ENCODE data around the gene ZRANB2.
A peak's percentile ranks its signal among the peaks of the same experiment; 100 is the strongest.

Gene ZRANB2, protein sequence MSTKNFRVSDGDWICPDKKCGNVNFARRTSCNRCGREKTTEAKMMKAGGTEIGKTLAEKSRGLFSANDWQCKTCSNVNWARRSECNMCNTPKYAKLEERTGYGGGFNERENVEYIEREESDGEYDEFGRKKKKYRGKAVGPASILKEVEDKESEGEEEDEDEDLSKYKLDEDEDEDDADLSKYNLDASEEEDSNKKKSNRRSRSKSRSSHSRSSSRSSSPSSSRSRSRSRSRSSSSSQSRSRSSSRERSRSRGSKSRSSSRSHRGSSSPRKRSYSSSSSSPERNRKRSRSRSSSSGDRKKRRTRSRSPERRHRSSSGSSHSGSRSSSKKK

DNA sequence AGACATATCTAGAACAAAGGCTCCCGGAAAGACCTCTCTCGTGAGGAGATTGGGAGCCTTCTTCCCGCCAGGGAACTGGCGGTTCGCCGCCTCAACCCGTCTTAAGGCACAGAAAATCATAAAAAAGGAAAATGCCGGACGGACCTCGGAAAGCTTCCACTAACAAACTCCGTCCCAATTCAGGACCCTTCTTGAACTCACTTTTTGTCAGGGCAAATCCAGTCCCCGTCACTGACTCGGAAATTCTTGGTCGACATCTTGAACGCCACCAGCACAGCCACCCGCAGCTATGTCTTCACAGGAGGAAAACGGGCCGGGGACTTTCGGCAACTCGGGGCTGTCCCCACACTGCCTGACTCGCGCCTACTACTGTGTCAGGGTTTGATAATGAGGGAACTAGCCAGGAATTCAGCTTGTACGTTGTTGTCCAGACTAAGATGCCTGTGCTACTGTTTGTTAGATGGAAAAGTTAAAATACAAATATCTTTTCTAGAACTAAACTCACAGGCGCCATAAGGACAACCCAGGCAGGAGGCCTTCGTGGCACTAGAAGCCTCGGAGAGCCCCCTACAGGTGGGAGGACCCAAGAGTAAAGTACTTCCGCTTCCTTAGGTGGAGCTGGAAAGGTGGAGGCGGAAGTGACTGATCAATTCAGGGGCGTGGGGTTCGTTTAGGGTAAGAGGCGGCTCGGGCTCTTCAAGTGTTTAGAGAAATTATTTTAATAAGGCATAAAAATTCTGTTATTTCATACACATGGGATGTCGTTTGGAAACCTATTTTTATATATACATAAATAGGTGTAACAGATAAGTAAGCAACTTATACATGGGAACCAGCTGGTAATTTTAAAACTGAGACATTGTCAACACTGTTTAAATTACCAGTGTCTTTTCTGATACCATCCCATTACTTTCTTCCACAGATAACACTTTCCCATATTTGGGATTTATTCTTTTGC lies at the start of gene ZRANB2:
TSS of gene ZRANB2 (minus strand) at position 297 of the 958 bp plus-strand sequence. CDS start at position 257, 40 bp downstream.
- peak; percentile 84 for DNase-seq (ENCODE audit: low read depth, low spot score)

DNA sequence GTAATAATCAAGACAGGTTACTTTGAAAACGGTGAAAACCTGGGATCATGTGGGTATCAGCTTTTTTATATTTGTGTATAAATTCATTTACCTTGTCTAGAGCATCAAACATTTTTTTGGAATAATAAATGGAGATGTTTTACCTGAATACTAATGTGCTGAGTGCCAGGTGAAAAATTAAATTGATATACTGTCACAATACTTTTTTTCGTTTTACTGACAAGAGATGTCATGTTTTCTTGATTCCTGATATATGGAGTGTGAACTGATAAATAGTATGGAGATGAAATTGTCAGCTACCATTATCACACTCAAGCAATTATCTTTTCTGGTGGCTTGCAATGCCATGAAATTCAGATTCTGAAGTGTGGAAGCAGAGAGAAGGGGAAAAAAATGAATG lies 47.2 kb upstream of the ZRANB2 start:
- DNase-seq (ENCODE audit: low read depth, low spot score) = no peak

DNA sequence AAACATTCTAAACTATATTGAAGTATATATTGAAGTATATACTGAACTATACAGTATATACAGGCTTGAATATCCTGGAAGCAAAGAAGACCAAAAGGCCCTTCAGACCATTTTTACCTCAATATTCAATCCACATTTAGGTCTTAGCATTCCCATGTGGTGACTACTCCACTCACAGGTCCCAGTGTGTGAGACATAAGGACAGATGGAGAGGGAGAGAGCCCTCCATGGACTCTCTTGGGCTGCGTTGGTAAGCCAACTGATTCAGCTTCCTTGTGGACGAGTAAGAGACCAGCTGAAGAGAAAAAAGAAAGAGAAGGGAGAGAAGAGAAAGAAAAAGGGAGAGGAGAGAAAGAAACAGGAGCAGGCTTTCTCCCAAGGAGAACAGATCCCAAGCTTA lies 37.3 kb upstream of the ZRANB2 start:
- DNase-seq (ENCODE audit: low read depth, low spot score) = no peak

DNA sequence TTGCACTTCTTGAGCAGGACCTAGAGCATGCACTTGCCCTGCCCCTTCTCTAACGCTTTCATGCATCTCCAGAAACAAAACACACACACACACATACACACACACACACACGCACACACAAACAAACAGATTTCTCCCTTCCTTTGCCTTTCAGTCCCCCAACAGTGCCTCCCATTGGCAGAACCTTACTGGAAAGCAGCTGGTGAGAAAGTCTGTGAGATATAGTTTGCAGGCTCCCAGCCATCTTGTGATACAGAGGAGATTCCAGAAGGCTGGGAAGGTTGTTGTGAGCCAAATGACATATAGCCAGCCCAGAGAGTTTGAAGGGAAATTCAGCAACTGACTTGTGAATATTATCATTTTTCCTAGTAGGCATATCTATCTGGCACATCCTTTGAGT lies 35.9 kb upstream of the ZRANB2 start:
- no peak for DNase-seq (ENCODE audit: low read depth, low spot score)

DNA sequence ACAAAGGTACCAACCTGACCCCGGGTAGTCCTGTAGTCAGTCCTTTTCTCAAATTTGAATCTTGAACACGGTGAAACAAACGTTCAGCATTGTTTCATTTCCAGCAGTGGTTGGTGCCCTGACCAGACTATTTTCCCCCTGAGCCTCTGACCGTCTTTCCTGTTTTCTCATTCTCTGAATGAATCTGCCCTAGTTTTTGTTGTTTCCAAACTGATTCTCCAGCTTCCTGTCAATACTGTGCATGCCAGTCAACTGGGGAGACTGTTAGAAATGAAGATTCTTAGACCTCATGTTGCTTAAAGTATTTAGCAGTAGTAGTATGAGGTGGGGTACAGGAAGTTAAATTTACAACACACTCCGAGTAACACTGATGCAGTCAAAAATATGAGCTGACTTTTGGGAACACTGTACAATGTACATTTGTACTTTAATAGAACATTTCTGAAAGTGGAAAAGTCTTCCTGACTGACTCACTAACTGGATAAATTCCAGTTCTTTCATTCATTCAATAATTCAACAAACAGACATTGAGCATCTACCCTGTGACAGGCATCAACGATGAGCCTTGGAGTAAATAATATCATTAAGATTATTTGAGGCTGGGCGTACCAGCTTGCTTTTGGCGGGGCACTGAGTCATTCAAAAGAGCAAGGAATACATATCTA lies 26.0 kb upstream of the ZRANB2 start:
- no peak for DNase-seq (ENCODE audit: low read depth, low spot score)

DNA sequence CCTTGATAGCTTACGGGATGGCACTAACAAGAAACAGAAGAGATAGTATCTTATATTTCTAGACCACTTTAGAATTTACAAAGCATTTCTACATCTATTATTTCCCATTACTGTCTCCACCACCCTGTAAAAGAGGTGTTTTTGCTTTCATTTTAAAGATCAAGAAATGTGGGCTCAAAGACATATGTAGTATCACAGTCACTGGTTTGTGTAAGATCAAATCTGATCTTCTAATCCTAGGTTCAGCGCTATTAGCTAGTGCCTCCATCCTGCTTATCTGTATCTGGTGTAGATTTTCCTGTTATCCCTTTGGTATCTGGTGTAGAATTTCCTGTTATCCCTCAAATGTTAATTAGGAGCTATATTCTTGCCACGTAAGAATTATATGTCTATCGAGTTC lies 23.6 kb upstream of the ZRANB2 start:
- no peak for DNase-seq (ENCODE audit: low read depth, low spot score)

DNA sequence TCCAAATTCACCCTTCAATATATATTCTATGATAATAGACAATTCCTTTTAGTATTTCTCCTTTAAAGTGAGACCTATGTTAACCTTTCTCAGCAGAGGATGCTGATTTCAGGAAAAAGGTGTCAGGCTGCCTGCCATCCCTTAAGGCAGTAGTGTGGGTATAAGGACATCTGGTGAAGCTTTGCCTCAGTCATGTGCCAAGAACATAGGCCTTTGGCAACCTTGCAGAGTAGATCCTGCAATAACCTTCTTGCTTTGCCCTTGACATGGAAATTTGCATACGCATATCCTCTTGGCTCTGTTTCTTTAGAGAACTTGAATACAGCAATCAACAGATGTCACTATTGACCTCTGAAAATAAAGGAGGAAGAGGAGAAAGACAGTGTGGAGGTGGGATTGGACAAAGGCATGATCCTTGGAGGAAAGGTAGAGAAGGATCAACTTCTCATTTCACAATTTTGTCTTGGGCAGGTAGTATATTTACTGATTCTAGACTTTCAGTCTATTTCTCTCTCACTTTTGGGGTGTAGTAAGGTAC lies 21.1 kb upstream of the ZRANB2 start:
- no peak for DNase-seq (ENCODE audit: low read depth, low spot score)

DNA sequence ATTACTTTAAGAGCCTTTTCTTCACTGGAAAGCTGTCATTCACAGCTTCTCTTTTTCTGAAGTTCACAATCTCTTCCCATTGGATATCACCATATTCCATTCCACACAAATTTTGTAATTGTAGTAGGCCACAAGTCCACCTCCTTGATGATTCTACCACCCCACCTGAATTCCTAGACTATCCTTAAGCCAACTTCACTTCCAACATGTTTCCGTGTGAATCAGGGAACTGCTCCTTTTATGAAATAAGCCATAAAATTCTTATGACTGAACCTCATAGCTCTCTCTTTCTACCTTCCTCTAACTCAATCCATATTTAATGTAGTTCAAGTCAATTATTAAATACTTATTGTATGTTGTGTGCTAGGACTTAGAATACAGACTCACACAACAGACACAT lies 16.6 kb upstream of the ZRANB2 start:
- DNase-seq (ENCODE audit: low read depth, low spot score) = no peak

DNA sequence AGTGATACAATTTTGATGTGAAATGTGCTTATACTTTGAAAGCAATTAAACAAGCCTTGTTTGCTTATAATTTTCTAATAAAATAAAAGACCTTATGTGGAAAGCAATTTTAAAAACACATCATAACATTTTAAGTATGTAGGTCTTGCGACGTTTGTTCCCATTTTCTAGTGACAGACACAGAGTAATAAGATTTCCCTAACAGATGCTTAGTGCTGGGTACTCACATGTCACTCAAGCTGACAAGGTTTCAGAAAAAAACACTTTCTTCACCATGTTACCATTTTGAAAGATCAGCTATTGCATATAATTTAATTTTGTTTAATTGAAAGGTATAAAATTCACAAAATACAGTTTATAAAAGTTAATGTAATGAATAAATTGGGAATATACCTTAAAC lies 14.1 kb upstream of the ZRANB2 start:
- DNase-seq (ENCODE audit: low read depth, low spot score) = no peak

DNA sequence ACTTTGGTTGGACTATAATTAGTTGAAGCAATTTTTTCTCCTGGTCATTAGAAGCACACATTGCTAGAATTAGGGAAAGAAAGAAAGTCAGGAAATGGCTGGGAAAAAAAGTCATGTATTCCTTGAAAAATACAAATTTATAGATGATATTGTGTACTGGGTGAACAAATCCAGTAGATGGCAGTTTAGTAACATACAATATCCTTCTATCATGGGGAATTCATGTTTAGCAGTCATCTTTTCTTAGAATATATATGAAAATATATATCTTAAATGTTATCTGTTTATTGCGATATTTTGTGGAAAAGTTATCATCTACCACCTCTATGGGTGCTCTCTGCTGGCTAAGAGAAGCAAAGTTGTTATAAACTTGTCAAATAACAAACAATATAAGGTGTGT lies 13.1 kb upstream of the ZRANB2 start:
- no peak for DNase-seq (ENCODE audit: low read depth, low spot score)

DNA sequence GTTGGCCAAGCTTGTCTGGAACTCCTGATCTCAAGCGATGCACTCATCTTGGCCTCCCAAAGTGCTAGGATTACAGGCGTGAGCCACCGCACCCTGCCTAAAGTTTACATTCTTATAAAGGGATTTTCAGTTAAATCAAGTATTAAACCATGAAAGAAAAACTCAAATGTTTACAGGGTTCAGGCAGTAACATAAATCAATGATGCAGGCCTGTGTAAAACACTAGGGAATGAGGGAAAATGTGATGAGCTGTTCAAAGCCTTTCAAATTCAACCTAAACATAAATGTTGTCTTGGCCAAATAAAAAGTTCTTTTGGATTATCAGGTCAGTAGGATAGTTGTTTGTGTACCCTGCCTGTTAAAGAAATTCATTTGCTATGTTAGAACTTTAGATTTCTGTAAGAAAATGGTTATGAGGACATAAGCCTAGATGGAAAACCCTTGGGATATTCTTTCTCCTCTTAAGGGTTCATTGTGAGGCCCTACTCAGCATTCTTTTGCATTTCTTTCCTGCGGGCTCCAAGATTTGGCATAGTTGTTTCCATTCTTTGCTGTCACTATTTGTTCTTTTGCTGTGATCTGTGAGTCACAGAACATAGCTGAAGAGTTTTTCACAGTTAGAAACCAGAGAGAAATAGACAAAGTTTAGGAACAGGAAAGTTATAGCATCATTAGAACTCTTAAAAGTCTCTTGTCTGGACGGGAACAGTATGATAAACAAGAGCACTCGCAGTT lies 8.9 kb upstream of the ZRANB2 start:
- no peak for DNase-seq (ENCODE audit: low read depth, low spot score)

DNA sequence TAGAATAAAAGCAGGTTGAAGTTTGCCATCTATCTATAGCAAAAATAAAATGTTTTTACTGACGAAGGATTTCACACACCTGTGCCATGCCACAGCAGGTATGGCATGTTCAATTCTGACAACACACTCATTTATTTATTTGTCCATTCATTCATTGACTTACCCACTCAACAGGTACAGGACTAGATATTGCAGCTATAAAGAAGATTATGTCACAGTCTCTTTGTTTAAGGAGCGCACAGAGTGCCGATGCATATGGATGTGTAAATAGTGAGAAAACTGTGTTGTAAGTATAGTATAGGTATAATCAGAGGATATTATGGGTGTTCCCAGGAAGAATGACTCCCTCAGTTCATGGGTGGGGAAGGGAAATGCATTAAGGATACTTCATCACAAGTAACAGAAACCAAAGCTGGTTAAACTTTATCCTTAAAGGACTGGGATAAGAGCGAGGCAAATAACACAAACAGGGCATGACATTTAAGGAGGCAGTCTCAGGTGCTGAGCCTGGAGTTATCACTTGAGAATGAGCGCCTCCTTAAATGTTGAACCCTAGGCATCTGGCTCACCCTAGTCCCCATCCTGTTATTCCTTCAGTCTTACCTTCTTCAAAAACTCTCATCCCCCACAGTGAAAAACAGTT lies 7.9 kb upstream of the ZRANB2 start:
- no peak for DNase-seq (ENCODE audit: low read depth, low spot score)

DNA sequence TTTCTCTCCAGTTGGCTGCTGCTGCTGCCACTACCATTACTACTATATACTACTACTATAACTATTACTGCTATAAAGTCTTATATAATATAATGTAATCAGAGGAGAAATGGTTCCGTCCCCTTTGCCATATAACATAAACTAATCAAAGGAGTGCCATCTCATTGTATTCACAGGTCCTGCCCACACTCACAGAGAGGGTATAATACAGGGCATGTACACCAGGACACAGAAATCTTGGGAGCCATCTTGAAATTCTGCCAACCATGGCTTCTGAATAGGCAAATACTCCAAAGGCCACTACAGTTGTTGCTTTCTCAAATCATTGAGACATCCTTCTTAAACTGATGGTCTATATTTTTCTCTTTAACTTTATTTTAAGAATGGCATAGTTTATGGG lies 6.9 kb upstream of the ZRANB2 start:
- DNase-seq (ENCODE audit: low read depth, low spot score) = no peak

DNA sequence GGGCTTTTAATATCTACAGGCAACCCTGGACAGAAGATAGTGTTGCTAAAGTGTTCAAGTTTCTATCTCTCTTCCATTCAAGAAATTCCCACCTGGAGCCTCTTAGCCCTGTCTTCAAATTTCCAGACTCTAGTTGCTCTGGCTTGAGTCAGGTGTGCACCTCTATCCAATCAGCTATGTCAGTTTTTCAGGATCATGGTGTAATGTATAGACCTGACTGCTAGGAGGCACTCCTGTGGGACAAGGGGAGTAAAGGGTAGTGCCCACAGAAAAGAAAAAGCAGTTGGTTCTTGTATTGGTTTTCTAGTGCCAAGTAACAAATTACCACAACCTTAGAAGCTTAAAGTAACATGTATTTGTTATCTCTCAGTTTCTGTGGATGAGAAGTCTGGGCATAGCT lies 6.2 kb upstream of the ZRANB2 start:
- no peak for DNase-seq (ENCODE audit: low read depth, low spot score)

DNA sequence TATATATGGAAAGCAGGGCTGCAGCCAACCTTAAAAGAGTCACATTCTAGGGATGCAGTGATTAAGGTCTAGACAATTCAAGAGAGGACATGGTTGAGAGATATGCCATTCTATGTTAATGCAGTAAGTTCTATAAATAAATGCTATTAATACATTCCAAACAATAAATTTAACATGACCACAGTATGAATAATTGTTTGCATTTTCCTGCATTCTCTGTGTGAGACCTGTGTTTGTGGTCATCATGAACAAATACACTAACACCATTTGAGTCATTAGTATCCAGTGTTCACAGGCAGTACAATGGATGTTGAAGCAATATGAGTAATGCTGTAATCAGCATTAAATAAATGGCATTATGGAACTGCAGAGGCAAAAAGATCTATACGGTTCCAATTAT lies 5.5 kb upstream of the ZRANB2 start:
- no peak for DNase-seq (ENCODE audit: low read depth, low spot score)

DNA sequence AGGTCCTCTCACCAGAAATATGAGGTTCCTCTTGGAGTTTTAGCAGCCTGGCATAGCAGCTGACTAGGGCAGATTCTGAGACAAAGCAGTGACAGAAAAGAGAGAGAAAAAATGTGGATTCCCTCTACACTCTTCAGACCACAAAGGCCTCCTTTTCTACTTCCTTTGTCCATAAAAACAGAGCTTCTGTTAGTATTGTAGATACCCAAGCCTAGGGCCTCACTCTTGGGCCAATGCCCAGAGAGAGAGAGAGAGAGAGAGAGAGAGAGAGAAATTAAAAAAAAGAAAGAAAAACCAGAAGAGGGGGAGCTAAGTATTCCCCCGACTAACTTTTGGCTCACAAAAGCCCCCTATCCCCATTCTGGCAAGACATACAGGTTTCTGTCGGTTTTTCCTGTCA lies 2.4 kb upstream of the ZRANB2 start:
- DNase-seq (ENCODE audit: low read depth, low spot score) = no peak

DNA sequence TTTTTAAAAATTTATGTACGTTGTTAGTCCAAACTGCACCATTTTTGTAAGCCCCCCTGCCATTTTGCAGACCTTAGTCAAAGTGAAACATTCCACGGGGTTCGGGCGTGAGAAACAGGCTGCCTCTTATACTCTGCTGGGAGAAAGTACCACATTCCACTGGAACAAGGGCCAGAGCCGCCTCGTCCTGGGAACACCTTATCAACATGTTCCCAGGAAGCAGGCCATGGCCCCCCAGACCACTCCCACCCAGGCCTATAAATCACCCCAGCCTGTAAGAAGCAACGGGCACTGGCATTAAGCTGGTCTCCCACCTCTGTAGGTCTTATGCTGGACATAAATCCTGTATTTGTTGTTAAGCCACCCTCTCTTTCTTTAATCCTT lies 854 bp upstream of the ZRANB2 start:
- no peak for DNase-seq (ENCODE audit: low read depth, low spot score)

DNA sequence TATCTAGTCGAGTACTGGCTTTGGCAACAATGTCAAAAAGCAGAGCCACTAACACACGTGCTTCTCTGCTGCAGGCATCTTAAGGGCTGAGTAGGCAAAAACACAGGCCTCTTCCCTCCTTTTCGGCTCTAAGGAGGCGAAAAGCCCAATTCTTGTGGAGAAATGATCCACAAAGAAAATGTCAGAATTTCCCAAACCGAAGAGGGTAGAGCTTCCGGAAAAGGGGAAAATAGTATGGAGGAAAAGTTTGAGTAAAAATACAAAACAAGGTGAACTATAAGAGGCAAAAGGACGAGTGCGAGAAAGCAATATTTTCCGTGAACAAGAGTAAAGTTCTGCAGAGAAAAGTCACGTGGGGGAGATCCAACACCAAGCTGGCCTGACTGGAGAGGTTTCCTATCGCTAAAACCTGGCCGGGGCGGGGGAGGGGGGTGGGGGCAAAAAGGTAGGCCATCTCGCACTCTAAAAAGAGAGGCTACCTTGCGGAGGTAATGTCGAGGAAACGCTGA lies 551 bp downstream of the ZRANB2 start:
- DNase-seq (ENCODE audit: low read depth, low spot score) = no peak

DNA sequence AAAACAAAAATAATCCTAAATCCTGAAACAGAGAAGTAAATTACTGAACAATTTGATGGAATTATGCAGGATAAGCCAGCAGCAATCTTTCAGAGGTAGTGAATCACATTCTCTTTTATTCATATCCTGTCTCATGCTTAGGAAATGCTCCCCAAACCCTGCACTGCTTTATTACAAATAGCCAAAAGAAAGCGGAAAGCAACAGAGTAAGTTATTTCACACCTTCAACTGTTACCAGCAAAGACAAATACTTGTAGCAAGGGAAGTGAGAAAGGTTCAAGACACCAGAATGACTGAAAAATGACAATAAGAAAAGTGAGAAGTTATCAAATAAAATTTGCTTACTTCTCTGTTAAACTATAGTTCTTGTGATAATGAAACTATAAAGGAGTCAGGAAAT lies 6.2 kb downstream of the ZRANB2 start:
- no peak for DNase-seq (ENCODE audit: low read depth, low spot score)

DNA sequence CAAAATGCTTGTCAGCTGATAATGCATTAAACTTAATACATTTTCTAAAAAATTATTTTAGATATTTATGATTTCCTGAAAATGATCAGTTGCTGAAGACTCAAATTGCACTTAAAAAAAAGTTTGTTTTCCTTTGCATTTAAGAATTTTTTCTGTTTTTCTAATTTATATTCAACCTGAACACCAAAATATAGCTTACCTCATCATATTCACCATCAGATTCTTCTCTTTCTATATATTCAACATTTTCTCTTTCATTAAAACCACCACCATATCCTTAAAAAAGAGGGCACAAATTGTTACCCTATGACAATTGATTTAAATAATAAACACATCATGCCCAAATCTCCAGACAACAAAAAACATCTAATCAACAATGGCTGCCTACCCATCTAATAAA lies 8.6 kb downstream of the ZRANB2 start:
- DNase-seq (ENCODE audit: low read depth, low spot score) = no peak

DNA sequence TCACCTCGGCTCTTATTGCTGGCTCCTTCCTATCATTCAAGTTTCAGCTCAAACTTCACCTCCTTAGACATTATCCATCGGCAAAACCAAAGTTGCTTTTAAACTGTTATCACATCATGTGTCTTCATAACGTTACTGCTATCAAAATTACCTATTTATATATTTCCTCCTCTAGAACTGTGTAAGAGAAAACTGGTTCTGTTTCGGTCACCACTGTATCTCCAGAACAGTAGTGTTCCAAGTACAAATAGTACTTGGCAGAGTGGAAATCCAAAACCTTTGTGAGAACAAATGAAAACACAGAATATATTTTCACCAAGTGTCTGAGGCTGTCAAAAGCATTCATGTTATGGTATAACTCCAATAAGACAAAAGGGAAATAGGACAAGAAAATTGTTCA lies 9.1 kb downstream of the ZRANB2 start:
- no peak for DNase-seq (ENCODE audit: low read depth, low spot score)

Measured in brain pericyte (primary cell).